Gastroesophageal sphincter (tissue), 4 donors: Measurements from ENCODE around the gene RNF181. TPM values are rescaled to one million over a fixed set of nuclear protein-coding genes. Genes with fewer than 3 reads are reported as not detected.

Experiments used
- ATAC-seq: fragments of 150-250 bp; one replicate; pipeline ENCODE4 v1.9.1; 2016; ENCODE audit warnings: mild to moderate bottlenecking, moderate library complexity
- H3K27ac ChIP-seq, 4 donors: fragments of 200-600 bp; sonication (generic) in 3 of 4; 1 replicate in 3 of 4; 2 replicates in 1 of 4; pipeline ENCODE4 v1.5.1; 2016 to 2019
- H3K27me3 ChIP-seq: fragments of 200-600 bp; sonication (generic); one replicate; pipeline ENCODE4 v1.5.1; 2019
- H3K36me3 ChIP-seq, 2 donors: fragments of 200-600 bp; sonication (generic); one replicate each; pipeline ENCODE4 v1.5.1; 2019; ENCODE audit warnings: control low read depth in 1 of 2
- H3K4me1 ChIP-seq, 3 donors: fragments of 200-600 bp; sonication (generic); 1 replicate in 2 of 3; 2 replicates in 1 of 3; pipeline ENCODE4 v1.5.1; 2016 to 2019; ENCODE audit warnings: control low read depth in 2 of 3
- H3K4me3 ChIP-seq, 2 donors: fragments of 200-600 bp; sonication (generic); one replicate each; pipeline ENCODE4 v1.5.1; 2019; ENCODE audit warnings: mild to moderate bottlenecking in 1 of 2, moderate library complexity in 1 of 2
- H3K9me3 ChIP-seq, 3 donors: fragments of 200-600 bp; sonication (generic); one replicate each; pipeline ENCODE4 v1.5.1; 2017 to 2019; ENCODE audit warnings: control low read depth in 2 of 3
- EP300 ChIP-seq: sonication (generic); formaldehyde crosslinking; IDR thresholded peaks from one replicate; pipeline ENCODE4 v1.6.1; 2017; ENCODE audit warnings: antibody characterized with exemption, mild to moderate bottlenecking
- POLR2A ChIP-seq, 2 donors: fragments of 450-650 bp; IDR thresholded peaks; one replicate each; pipeline ENCODE4 v1.6.1; 2017; ENCODE audit warnings: antibody characterized with exemption in 2 of 2, mild to moderate bottlenecking in 2 of 2, moderate library complexity in 1 of 2
- POLR2AphosphoS5 ChIP-seq: sonication (generic); formaldehyde crosslinking; IDR thresholded peaks from one replicate; pipeline ENCODE4 v1.6.1; 2017; ENCODE audit warnings: antibody characterized with exemption
- whole genome bisulfite sequencing, 2 donors: methylation state at CpG; one replicate each; pipeline ENCODE4 v1.1.5; 2018; ENCODE audit warnings: low coverage in 1 of 2; 5-methylcytosine and 5-hydroxymethylcytosine counted together
- total RNA-seq, 4 donors: library from RNA; depleted of rRNA; stranded (reverse); fragments of >200 nt; gene quantifications; one replicate each; pipeline ENCODE4 v1.1.0, GENCODE V29; 2016
- TF ChIP-seq, protein P1 (sequence below), 4 experiments: fragments of 200-600 bp in 2 of 4; fragments of 450-650 bp in 2 of 4; sonication (generic) in 1 of 4; IDR thresholded peaks; one replicate each; pipeline ENCODE4 v1.5.1; 2017 to 2019; ENCODE audit warnings: antibody characterized with exemption in 4 of 4, mild to moderate bottlenecking in 2 of 4, moderate library complexity in 2 of 4

Gene RNF181
- total RNA-seq, 4 donors from 2014 or later: 113 to 174 (median 148) TPM

- Histone ChIP-seq H3K4me1 (peaks cover 0 to 83% (median 29%) of the 10 kb centered on the region in 3 donors), H3K4me3 (peak overlapping the region; percentile 72 to 86), H3K27me3 (no peaks in the 10 kb centered on the region), H3K27ac (peak overlapping the region; percentile 54 to 97 (median 94)), H3K9me3 (no peaks in the 10 kb centered on the region), H3K36me3 (peaks cover 0 to 40% of the 10 kb centered on the region in 2 donors)
- TF ChIP-seq, protein P1, sequence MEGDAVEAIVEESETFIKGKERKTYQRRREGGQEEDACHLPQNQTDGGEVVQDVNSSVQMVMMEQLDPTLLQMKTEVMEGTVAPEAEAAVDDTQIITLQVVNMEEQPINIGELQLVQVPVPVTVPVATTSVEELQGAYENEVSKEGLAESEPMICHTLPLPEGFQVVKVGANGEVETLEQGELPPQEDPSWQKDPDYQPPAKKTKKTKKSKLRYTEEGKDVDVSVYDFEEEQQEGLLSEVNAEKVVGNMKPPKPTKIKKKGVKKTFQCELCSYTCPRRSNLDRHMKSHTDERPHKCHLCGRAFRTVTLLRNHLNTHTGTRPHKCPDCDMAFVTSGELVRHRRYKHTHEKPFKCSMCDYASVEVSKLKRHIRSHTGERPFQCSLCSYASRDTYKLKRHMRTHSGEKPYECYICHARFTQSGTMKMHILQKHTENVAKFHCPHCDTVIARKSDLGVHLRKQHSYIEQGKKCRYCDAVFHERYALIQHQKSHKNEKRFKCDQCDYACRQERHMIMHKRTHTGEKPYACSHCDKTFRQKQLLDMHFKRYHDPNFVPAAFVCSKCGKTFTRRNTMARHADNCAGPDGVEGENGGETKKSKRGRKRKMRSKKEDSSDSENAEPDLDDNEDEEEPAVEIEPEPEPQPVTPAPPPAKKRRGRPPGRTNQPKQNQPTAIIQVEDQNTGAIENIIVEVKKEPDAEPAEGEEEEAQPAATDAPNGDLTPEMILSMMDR (IDR thresholded peaks at IDR 0.05): no peak
- TF ChIP-seq EP300: no peak
- no peak for TF ChIP-seq POLR2A (IDR thresholded peaks at IDR 0.05)
- TF ChIP-seq POLR2AphosphoS5: no peak
- 3 to 34% methylated on average over 7 to 8 of the region's 13 CpGs for WGBS, 2 donors
- no peak for ATAC-seq
Measured at GRCh38 chr2:85594715-85595300, 737 bp upstream of the RNF181 start.

DNA sequence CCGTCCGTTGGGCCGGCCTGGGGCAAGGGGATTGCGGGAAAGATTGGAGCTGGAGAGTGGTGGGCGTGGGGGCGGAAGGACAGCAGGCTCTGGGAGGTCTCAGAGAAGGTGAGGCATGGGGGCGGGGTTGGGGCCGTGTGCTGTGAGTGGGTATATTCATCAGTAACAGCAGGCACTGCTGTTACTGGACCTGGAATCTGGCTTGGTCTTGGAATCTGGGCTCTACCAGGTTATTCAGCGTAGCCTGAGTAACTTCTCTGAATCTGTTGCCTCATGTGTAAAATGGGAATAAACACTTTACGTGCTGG lies 435 bp downstream of the RNF181 start:
- H3K4me1 ChIP-seq: peaks cover 0 to 83% (median 25%) of the 10 kb centered on the region in 3 donors
- H3K4me3 ChIP-seq: peak overlapping the region; percentile 72 to 86
- WGBS, 2 donors: 0 to 2% methylated on average over 1 to 9 of the region's 10 CpGs
- TF ChIP-seq, protein P1 (IDR thresholded peaks at IDR 0.05): no peak
- no peak for TF ChIP-seq POLR2A (IDR thresholded peaks at IDR 0.05)
- no peak for TF ChIP-seq EP300
- no peak for TF ChIP-seq POLR2AphosphoS5
- H3K9me3 ChIP-seq: no peaks in the 10 kb centered on the region
- ATAC-seq: peak; percentile 1
- peaks cover 0 to 52% of the 10 kb centered on the region in 2 donors for H3K36me3 ChIP-seq
- no peaks in the 10 kb centered on the region for H3K27me3 ChIP-seq
- peak overlapping the region; percentile 71 to 97 (median 94) for H3K27ac ChIP-seq

DNA sequence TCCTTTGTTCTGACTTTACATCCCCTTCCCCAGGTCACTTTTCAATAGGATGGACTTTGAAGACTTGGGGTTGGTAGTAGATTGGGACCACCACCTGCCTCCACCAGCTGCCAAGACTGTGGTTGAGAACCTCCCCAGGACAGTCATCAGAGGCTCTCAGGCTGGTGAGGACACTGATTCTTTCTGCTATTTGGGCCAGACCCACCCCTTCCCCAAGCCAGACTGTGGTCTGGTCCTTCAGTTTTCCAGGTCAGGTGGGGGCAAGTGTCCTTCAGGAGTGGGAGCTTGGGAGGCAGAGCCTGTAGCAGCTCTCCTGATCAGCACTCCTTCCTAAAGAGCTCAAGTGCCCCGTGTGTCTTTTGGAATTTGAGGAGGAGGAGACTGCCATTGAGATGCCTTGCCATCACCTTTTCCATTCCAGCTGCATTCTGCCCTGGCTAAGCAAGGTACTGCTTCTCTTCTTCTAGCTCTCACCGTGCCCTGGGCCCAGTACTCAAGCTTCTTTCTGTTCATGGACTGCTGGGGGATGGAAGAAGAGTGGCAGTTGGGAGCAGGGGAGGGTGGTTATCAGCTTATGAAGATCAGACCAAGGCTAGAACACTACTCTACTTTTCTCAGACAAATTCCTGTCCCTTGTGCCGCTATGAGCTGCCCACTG lies 1.1 kb downstream of the RNF181 start:
- Histone ChIP-seq H3K4me3 (peak overlapping the region in 1 of 2 donors; percentile 86), H3K9me3 (no peaks in the 10 kb centered on the region), H3K27ac (peak overlapping the region in 3 of 4 donors; percentile 93 to 97 (median 95)), H3K27me3 (no peaks in the 10 kb centered on the region), H3K36me3 (peaks cover 0 to 54% of the 10 kb centered on the region in 2 donors), H3K4me1 (peaks cover 0 to 83% (median 24%) of the 10 kb centered on the region in 3 donors)
- WGBS, 2 donors: no CpG with 5 or more reads among the region's 3 CpGs
- ATAC-seq: no peak
- no peak for TF ChIP-seq POLR2AphosphoS5
- TF ChIP-seq POLR2A (IDR thresholded peaks at IDR 0.05): no peak
- TF ChIP-seq EP300: no peak
- TF ChIP-seq, protein P1 (IDR thresholded peaks at IDR 0.05): no peak

- peaks cover 0 to 54% of the 10 kb centered on the region in 2 donors for H3K36me3 ChIP-seq
- 58 to 100% methylated on average over 1 to 4 of the region's 5 CpGs for WGBS, 2 donors
- TF ChIP-seq POLR2AphosphoS5 (no peak), EP300 (no peak), POLR2A (IDR thresholded peaks at IDR 0.05) (no peak)
- TF ChIP-seq, protein P1 (IDR thresholded peaks at IDR 0.05): no peak
- H3K27ac ChIP-seq: peak overlapping the region in 2 of 4 donors; percentile 93 to 95
- no peaks in the 10 kb centered on the region for H3K9me3 ChIP-seq
- H3K4me3 ChIP-seq: no peak overlapping the region
- no peak for ATAC-seq
- no peaks in the 10 kb centered on the region for H3K27me3 ChIP-seq
- H3K4me1 ChIP-seq: peaks cover 0 to 82% (median 24%) of the 10 kb centered on the region in 3 donors
Measured at GRCh38 chr2:85597241-85597640, 1.7 kb downstream of the RNF181 start.
